ENCODE results near the gene ANO10. TPM values are rescaled to one million over a fixed set of nuclear protein-coding genes. Genes with fewer than 3 reads are reported as not detected.

ANO10 gene
- total RNA-seq, 1 donor from 2014 or later: 57.3 TPM

DNA sequence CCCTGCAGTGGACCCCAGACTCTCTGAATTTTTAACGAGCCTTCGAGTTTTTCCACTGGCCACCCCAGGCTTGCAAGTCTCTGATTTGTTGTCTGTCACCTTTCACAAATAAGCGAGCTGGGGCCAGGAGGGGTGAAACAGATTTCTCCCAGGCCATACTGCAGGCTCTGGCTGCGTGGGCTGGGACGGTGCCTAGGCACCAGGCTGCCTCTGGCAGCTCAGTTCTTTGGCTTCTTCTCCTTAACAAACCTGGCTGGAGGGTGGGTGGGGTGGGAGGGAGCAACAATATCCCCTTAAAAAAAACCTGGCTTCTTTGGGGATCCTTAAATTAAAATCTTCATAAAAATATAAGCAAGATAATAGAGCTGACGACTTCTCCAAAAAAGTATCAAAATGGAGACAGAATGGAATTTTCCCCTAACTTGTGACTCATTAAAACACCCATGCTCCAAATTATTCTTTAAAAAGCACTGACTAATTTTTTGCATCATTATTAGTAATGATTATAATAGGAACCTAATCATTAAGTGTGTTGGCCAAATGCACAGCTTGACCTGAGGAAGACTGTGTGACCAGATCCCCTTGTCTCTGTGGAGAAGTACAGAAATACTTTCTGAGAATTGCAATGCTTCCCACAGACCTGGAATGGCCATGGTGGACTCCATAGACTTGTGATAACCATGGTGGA is 251.4 kb downstream of the ANO10 start:
- Histone ChIP-seq H3K36me3 (ENCODE audit: control insufficient read depth, insufficient read depth, low read length) (no peaks in the 10 kb centered on the region), H3K27me3 (ENCODE audit: control insufficient read depth, insufficient read depth, low read length) (no peaks in the 10 kb centered on the region), H3K4me3 (ENCODE audit: low read depth, low read length) (no peak overlapping the region)
- no peak for DNase-seq (ENCODE audit: low read depth)
- TF ChIP-seq CTCF (IDR thresholded peaks at IDR 0.05; ENCODE audit: insufficient read depth, low read length, poor library complexity, severe bottlenecking): no peak

- DNase-seq (ENCODE audit: low read depth): no peak
- Histone ChIP-seq H3K4me3 (ENCODE audit: low read depth, low read length) (no peak overlapping the region), H3K27me3 (ENCODE audit: control insufficient read depth, insufficient read depth, low read length) (no peaks in the 10 kb centered on the region), H3K36me3 (ENCODE audit: control insufficient read depth, insufficient read depth, low read length) (no peaks in the 10 kb centered on the region)
- no peak for TF ChIP-seq CTCF (IDR thresholded peaks at IDR 0.05; ENCODE audit: insufficient read depth, low read length, poor library complexity, severe bottlenecking)
These were observed 252.2 kb downstream of the ANO10 start for GRCh38 chr3:43369404-43370292.

DNA sequence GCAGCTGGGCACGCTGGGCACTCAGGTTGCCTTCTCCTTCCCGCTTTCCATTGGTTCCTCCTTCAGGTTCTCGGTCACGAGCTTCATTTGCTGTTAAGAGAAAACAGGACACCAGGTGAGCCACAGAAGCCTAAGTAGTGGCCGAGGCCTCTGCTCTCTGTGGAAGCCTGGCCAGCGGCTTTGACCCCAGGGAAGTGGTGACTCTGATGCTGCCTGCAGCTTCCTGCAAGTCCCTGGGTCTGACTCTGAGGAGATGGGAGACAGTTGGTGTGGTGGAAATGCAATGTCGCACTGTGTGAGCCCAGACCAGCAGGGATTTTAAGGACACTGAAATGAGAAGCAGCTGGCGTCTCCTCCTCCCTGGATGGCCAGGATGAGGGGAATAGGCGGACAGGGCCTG is 254.9 kb downstream of the ANO10 start:
- Histone ChIP-seq H3K4me3 (ENCODE audit: low read depth, low read length) (no peak overlapping the region), H3K36me3 (ENCODE audit: control insufficient read depth, insufficient read depth, low read length) (no peaks in the 10 kb centered on the region), H3K27me3 (ENCODE audit: control insufficient read depth, insufficient read depth, low read length) (no peaks in the 10 kb centered on the region)
- TF ChIP-seq CTCF (IDR thresholded peaks at IDR 0.05; ENCODE audit: insufficient read depth, low read length, poor library complexity, severe bottlenecking): no peak
- DNase-seq (ENCODE audit: low read depth): no peak

- DNase-seq (ENCODE audit: low read depth): no peak
- TF ChIP-seq CTCF (IDR thresholded peaks at IDR 0.05; ENCODE audit: insufficient read depth, low read length, poor library complexity, severe bottlenecking): no peak
These were observed 255.3 kb downstream of the ANO10 start for GRCh38 chr3:43366481-43366880.

GRCh38 chr3:43365601-43366305 is 256.1 kb downstream of the ANO10 start:
- no peaks in the 10 kb centered on the region for H3K27me3 ChIP-seq (ENCODE audit: control insufficient read depth, insufficient read depth, low read length)
- TF ChIP-seq CTCF (IDR thresholded peaks at IDR 0.05; ENCODE audit: insufficient read depth, low read length, poor library complexity, severe bottlenecking): no peak
- no peaks in the 10 kb centered on the region for H3K36me3 ChIP-seq (ENCODE audit: control insufficient read depth, insufficient read depth, low read length)
- H3K4me3 ChIP-seq (ENCODE audit: low read depth, low read length): no peak overlapping the region
- DNase-seq (ENCODE audit: low read depth): no peak

More at GRCh38 chr3:43366481-43366880, 255.3 kb downstream of the ANO10 start:
- Histone ChIP-seq H3K4me3 (ENCODE audit: low read depth, low read length) (no peak overlapping the region), H3K36me3 (ENCODE audit: control insufficient read depth, insufficient read depth, low read length) (no peaks in the 10 kb centered on the region), H3K27me3 (ENCODE audit: control insufficient read depth, insufficient read depth, low read length) (no peaks in the 10 kb centered on the region)
